Adrenal gland (tissue), 19 donors: Measurements from ENCODE around the gene MTF2. TPM values are rescaled to one million over a fixed set of nuclear protein-coding genes. Genes with fewer than 3 reads are reported as not detected.
"Not testable (repeated sequence)": the region's sequence is repeated elsewhere in the genome, so short reads cannot be mapped to it uniquely, and the experiment has no call there.

Source experiments
- DNase-seq, 7 donors: peaks; one replicate each; pipeline ENCODE4 v3.0.0-alpha.2; 2019 to 2020
- H3K27ac ChIP-seq, 5 donors: fragments of 200-600 bp; sonication (generic) in 4 of 5; 1 replicate in 3 of 5; 2 replicates in 2 of 5; pipeline versions ENCODE4 v1.5.1 to v1.8.0; 2016 to 2020; ENCODE audit warnings: mild to moderate bottlenecking in 1 of 5
- H3K27me3 ChIP-seq: fragments of 200-600 bp; 2 replicates; pipeline ENCODE4 v1.8.0; 2021
- H3K36me3 ChIP-seq, 2 donors: fragments of 200-600 bp; replicated peaks in 1 of 2; 1 replicate in 1 of 2; 2 replicates in 1 of 2; pipeline versions ENCODE4 v1.5.1 to v1.8.0; 2018 to 2022
- H3K4me1 ChIP-seq, 2 donors: fragments of 200-600 bp; replicated peaks in 1 of 2; 1 replicate in 1 of 2; 2 replicates in 1 of 2; pipeline versions ENCODE4 v1.5.1 to v1.8.0; 2018 to 2021
- H3K4me3 ChIP-seq, 4 donors: fragments of 200-600 bp; sonication (generic) in 3 of 4; one replicate each; pipeline ENCODE4 v1.5.1; 2016 to 2018
- H3K9me3 ChIP-seq, 3 donors: fragments of 200-600 bp; sonication (generic) in 1 of 3; replicated peaks in 1 of 3; 1 replicate in 2 of 3; 2 replicates in 1 of 3; pipeline versions ENCODE4 v1.5.1 to v1.8.0; 2016 to 2021
- CTCF ChIP-seq, 6 experiments: fragments of 450-650 bp in 4 of 6; fragments of 200-600 bp in 2 of 6; sonication (generic) in 1 of 6; IDR thresholded peaks; 1 replicate in 5 of 6; 2 replicates in 1 of 6; pipeline versions ENCODE4 v1.5.1 to v1.8.0; 2016 to 2021; ENCODE audit warnings: antibody characterized with exemption in 6 of 6, mild to moderate bottlenecking in 2 of 6, moderate library complexity in 1 of 6
- POLR2A ChIP-seq, 2 donors: fragments of 450-650 bp; IDR thresholded peaks; one replicate each; pipeline ENCODE4 v1.6.1; 2017; ENCODE audit warnings: antibody characterized with exemption in 2 of 2, mild to moderate bottlenecking in 2 of 2, moderate library complexity in 1 of 2
- WGBS, 4 donors: extraction: QIAGEN DNeasy Blood & Tissue Kit in 2 of 4; methylation state at CpG; one replicate each; pipeline versions ENCODE4 v1.1.5 to v1.1.7; 2013 to 2017; 5-methylcytosine and 5-hydroxymethylcytosine counted together
- intact Hi-C, 2 donors: fragments of 100-400 bp; cut with DNase I; formaldehyde crosslinking; loops; one replicate each; pipeline versions ENCODE4 v1.14.1 to v1.15.0; 2022 to 2023
- long read RNA-seq, 10 donors: library from polyadenylated mRNA in 3 of 10; unstranded in 2 of 10; stranded (forward) in 1 of 10; transcript quantifications; one replicate each; pipeline ENCODE4 v2.0.0 and lab custom pipeline, GENCODE V29; 2021 to 2026
- polyA plus RNA-seq, 3 donors: library from polyadenylated mRNA; stranded (reverse); fragments of 200-250 nt in 2 of 3; fragments of 350-450 nt in 1 of 3; fragmentation: Illumina TruSeq in 1 of 3; extraction: RNeasy Lipid Tissue Mini Kit (QIAGEN cat#74804) in 1 of 3; gene quantifications; one replicate each; pipeline ENCODE4 v1.2.3, GENCODE V29; 2013 to 2014
- total RNA-seq, 9 donors: library from RNA; depleted of rRNA in 4 of 9; stranded (reverse); fragments of >200 nt in 4 of 9; fragments of 120-200 nt in 1 of 9; fragmentation: NEBNext Ultra II Directional in 1 of 9; extraction: Animal tissue kit (Norgen Biotek cat#: 25700) in 1 of 9; gene quantifications; one replicate each; pipeline versions ENCODE4 v1.1.0 to v1.2.4, GENCODE V29; 2013 to 2023
- donor health status: healthy with polysubstance abuse.
- donor health status: Bipolar disorder and iron deficiency.
- donor health status: DM: yes; HTN: yes; CAD: no.
- donor health status: DM: no; HTN: no; CAD: no.
- donor health status: DM: no; HTN: no; CAD: no.
- donor health status: DM: yes; HTN: yes; CAD: no.

The MTF2 gene
- 10 to 100 TPM in 7 of 9 donors, 1 to 10 TPM in 2; 4.6 to 62.7 (median 23.4) TPM for total RNA-seq
- polyA plus RNA-seq: 10 to 100 TPM; 14.1 to 21.2 (median 17.7) TPM
- long read RNA-seq, donor 1, full-length matches to known transcripts: 4 of 4 reads
- long read RNA-seq, donor 1, partial matches to known transcripts: 0 of 4 reads
- long read RNA-seq, donor 1, other reads (novel, unspliced or antisense): 0 of 4 reads
- long read RNA-seq, donor 2, full-length matches to known transcripts: 2 of 2 reads
- long read RNA-seq, donor 2, partial matches to known transcripts: 0 of 2 reads
- long read RNA-seq, donor 2, other reads (novel, unspliced or antisense): 0 of 2 reads
- long read RNA-seq, donor 3, full-length matches to known transcripts: 6 of 16 reads
- long read RNA-seq, donor 3, partial matches to known transcripts: 10 of 16 reads
- long read RNA-seq, donor 3, other reads (novel, unspliced or antisense): 0 of 16 reads
- long read RNA-seq, donor 4, full-length matches to known transcripts: 2 of 28 reads
- long read RNA-seq, donor 4, partial matches to known transcripts: 16 of 28 reads
- long read RNA-seq, donor 4, other reads (novel, unspliced or antisense): 10 of 28 reads
- long read RNA-seq, donor 5, full-length matches to known transcripts: 8 of 18 reads
- long read RNA-seq, donor 5, partial matches to known transcripts: 3 of 18 reads
- long read RNA-seq, donor 5, other reads (novel, unspliced or antisense): 7 of 18 reads
- long read RNA-seq, donor 6, partial matches to known transcripts: 4 of 6 reads
- long read RNA-seq, donor 6, other reads (novel, unspliced or antisense): 2 of 6 reads
- long read RNA-seq, donor 7, full-length matches to known transcripts: 4 of 4 reads
- long read RNA-seq, donor 7, partial matches to known transcripts: 0 of 4 reads
- long read RNA-seq, donor 7, other reads (novel, unspliced or antisense): 0 of 4 reads
- long read RNA-seq, donor 8, full-length matches to known transcripts: 4 of 4 reads
- long read RNA-seq, donor 8, partial matches to known transcripts: 0 of 4 reads
- long read RNA-seq, donor 8, other reads (novel, unspliced or antisense): 0 of 4 reads
- long read RNA-seq, donor 9, full-length matches to known transcripts: 4 of 4 reads
- long read RNA-seq, donor 9, partial matches to known transcripts: 0 of 4 reads
- long read RNA-seq, donor 9, other reads (novel, unspliced or antisense): 0 of 4 reads
- long read RNA-seq, donor 10: 0 reads

- Histone ChIP-seq H3K4me1 (peaks cover 14 to 31% of the 10 kb centered on the region in 2 donors), H3K27ac (peak within 1 kb of the TSS; percentile 70 to 90 (median 86)), H3K4me3 (peak within 1 kb of the TSS; percentile 59 to 89 (median 76)), H3K36me3 (no peaks in the 10 kb centered on the region), H3K27me3 (no peaks in the 10 kb centered on the region), H3K9me3 (no peaks in the 10 kb centered on the region)
- peak; percentile 95 to 98 for TF ChIP-seq POLR2A (IDR thresholded peaks at IDR 0.05)
- peak in 1 of 6 experiments; percentile 30 for TF ChIP-seq CTCF (IDR thresholded peaks at IDR 0.05)
- 0 to 1% (median 0%) methylated on average over 35 to 49 of the region's 49 CpGs for WGBS, 4 donors
- DNase-seq: peak; percentile 95 to 98 (median 97)
- intact Hi-C loops: loop anchor here in 1 of 2 donors (5.0 kb wide), 1 partner anchor 98 kb away; no protein-coding TSS in a partner anchor
These were observed at the start of gene MTF2 for GRCh38 chr1:93078986-93079654. Gene MTF2, plus strand, starts transcription at chr1:93079283. Its CDS starts 244 bp downstream, at chr1:93079527.

DNA sequence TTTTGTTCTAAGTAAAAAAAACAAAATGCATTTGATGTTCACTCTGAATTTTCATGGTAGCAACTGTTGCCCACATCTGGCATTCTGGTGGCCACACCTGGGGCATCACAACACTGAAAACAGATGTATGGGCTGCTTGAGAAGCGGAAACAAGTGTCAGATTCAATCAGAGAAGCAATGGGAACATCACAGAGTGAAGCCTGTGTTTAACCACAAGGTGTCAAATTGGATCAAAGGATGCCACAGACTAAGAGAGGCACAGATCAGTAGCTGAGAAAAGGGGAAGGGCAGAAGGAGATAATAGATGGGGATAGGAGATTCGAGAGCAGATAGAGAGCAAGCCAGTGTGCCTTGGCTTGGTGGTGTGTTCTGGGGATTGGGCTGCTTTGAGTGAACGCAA, 49.8 kb upstream of the MTF2 start:
- intact Hi-C loops: no loop called here
- Histone ChIP-seq H3K4me3 (no peak overlapping the region), H3K27me3 (no peaks in the 10 kb centered on the region), H3K9me3 (no peaks in the 10 kb centered on the region), H3K27ac (no peak overlapping the region), H3K36me3 (no peaks in the 10 kb centered on the region), H3K4me1 (no peaks in the 10 kb centered on the region)
- WGBS, 4 donors: 71 to 79% (median 74%) methylated on average over 3 of the region's 3 CpGs
- DNase-seq: no peak
- TF ChIP-seq CTCF (IDR thresholded peaks at IDR 0.05): no peak
- no peak for TF ChIP-seq POLR2A (IDR thresholded peaks at IDR 0.05)

DNA sequence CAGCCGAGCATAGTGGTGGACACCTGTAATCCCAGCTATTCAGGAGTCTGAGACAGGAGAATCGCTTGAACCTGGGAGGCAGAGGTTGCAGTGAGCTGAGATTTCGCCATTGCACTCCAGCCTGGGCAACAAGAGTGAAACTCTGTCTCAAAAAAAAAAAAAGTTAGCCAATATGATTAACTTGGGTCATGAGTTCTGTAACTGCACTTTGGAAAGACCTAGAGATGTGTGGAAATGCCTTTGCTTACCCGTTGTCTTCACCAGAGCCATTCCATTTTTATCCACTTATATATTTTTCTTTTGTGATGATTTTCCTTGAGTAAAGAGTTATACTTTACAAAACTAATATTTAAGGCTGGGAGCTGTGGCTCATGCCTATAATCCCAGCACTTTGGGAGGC, 48.9 kb upstream of the MTF2 start:
- H3K9me3 ChIP-seq, H3K4me1 ChIP-seq, H3K27ac ChIP-seq, H3K4me3 ChIP-seq, DNase-seq, H3K36me3 ChIP-seq, intact Hi-C loops, H3K27me3 ChIP-seq: not testable (repeated sequence)
- 81 to 94% (median 83%) methylated on average over 4 of the region's 4 CpGs for WGBS, 4 donors

GRCh38 chr1:93031711-93032110, 47.4 kb upstream of the MTF2 start:
- no peak for DNase-seq
- no peaks in the 10 kb centered on the region for H3K4me1 ChIP-seq
- H3K27me3 ChIP-seq: no peaks in the 10 kb centered on the region
- intact Hi-C loops: no loop called here
- no peak overlapping the region for H3K4me3 ChIP-seq
- no peaks in the 10 kb centered on the region for H3K9me3 ChIP-seq
- H3K36me3 ChIP-seq: no peaks in the 10 kb centered on the region
- no peak for TF ChIP-seq CTCF (IDR thresholded peaks at IDR 0.05)
- no peak for TF ChIP-seq POLR2A (IDR thresholded peaks at IDR 0.05)
- WGBS, 4 donors: 58 to 66% (median 65%) methylated on average over 3 of the region's 3 CpGs
- no peak overlapping the region for H3K27ac ChIP-seq
